HG03135 (cell line): ENCODE results near the gene SH2D3A.
"Not testable (repeated sequence)": the region's sequence is repeated elsewhere in the genome, so short reads cannot be mapped to it uniquely, and the experiment has no call there.

Experiments
- ATAC-seq: cut with Tn5 transposase; IDR thresholded peaks from one replicate; pipeline ENCODE4 v1.9.1; 2021; ENCODE audit warnings: mild to moderate bottlenecking, moderate library complexity; ENCODE audit not compliant: unreplicated experiment

SH2D3A gene

DNA sequence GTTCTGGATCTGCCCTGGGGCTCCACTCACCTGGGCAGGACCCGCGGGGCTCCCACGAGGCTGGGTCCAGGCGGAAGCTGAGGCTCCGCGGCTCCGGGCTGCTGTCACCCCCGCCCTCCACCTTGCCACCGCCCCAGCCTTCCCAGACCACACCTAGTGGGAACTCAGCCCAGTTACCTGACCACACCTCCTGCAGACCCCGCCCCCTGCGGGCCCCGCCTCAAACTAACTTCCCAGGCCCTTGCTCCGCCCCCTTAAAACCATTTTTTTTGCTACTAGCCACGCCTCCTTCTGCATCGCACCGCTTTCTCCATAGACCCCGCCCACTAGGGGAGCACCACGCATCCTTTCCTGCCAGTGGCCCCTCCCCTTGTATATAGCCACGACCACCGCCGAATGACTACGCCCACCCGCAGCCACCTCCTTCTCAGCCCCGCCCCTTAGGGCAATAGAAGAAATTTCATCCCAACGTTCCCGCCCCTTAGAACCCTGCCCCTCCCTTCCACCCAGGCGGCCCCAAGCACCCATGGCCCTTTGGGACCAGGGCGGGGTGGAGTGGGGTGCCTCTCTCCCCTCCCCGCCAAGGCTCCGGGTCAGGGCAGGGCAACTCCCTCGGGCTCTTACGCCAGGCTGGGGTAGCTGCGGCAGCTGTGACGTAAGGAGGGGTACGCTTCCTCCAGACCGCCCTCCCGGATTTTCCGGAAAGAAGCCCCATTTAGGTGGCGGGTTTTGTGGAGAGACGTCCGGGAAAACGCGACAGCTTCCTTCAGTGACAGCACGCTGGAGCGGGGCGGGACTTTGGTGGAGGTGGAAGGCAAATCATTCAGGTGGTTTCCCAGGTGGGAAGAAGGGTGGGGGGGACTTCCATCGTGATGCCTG lies at the start of gene SH2D3A:
Gene SH2D3A (minus strand): TSS at position 79 of the 879 bp plus-strand sequence. CDS start 3,687 bp downstream, outside the sequence.
- ATAC-seq, result peak; percentile 55

DNA sequence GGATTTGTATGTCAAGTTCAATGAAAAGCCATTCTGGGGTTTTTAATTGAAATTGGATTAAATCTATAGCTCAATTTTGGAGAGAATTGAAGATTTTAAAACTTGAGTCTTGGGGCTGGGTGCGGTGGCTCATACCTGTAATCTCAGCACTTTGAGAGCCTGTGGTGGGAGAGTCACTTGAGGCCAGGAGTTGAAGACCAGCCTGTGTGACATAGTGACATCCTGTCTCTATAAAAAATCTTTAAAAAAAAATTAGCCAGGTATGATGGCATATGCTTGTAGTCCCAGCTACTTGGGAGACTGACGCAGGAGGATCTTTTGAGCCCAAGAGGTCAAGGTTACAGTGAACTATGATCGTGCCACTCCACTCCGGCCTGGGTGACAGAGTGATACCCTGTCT lies 46.4 kb upstream of the SH2D3A start:
- no peak for ATAC-seq

- no peak for ATAC-seq
Observed at GRCh38 chr19:6812612-6813011, 45.4 kb upstream of the SH2D3A start.

DNA sequence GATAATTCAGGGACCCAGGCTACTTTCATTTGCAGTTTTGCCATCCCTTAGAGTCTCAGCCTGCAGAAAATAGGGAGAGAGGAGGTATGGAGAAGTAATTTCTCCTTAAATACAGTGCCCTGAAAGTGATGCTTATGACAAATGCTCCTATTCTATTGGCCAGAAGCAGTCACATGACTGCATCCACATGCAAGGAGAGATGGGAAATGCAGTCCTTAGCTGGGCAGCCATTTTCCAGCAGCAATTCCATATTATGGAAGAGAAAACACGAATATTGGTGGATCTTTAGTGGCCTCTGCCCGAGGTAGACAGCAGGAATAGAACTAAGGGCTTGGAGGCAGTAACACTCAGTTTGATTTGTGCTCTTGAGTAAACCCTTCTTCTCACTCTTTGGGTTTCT lies 44.7 kb upstream of the SH2D3A start:
- no peak for ATAC-seq

- no peak for ATAC-seq
Observed at GRCh38 chr19:6811378-6811777, 44.1 kb upstream of the SH2D3A start.

GRCh38 chr19:6809262-6809661 lies 42.0 kb upstream of the SH2D3A start:
- ATAC-seq, result no peak

DNA sequence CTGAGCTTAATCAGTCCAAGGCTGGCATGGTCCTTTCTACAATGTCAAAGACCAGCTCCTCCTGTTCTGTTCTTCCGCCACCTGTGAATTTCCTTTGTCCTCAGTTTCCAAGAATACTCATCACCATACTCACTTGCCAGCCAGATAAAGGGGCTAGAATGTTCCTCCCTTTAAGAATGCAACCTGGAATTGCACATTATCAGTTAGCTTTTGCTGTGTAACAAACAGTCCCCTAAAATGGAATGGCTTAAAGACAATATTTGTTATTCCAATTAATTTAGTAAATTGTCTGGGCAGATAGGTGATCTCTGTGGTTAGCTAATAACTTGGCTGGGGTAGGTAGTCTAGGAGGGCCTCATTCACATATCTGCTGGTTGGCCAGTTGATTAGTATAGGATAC lies 41.3 kb upstream of the SH2D3A start:
- ATAC-seq, result no peak

DNA sequence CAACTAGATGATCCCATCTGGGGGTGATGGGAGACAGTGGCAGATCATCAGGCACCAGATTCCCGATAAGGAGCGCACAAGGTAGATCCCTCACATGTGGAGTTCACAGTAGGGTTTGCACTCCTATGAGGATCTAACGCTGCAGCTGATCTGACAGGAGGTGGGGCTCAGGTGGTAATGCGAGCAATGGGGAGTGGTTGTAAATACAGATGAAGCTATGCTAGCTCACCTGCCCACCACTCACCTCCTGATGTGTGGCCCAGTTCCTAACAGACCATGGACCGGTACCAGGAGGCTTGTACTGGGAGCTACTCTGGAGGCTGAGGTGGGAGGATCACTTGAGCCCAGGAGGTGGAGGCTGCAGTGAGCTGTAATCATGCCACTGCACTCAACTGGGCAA lies 40.1 kb upstream of the SH2D3A start:
- ATAC-seq, result no peak

DNA sequence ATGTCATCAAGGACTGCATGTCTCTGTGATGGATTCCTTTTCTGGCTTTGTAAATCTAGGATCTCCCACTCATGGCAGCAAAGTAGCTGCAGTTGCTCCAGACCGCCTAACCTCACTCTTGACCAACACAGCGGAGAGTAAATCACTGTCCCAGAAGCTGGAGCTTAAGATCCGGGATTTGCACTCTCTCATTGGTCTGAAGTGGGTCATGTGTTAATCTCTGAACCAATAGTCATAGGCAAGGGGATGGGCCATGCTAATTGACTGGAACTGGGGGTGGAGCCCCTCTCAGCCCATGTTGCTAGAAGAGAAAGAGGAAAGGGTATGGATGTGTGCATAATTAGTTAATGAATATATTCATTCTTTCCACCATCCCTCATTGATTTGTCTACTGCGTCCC lies 39.3 kb upstream of the SH2D3A start:
- ATAC-seq, result no peak

- ATAC-seq, result no peak
Observed at GRCh38 chr19:6803036-6803404, 35.8 kb upstream of the SH2D3A start.

DNA sequence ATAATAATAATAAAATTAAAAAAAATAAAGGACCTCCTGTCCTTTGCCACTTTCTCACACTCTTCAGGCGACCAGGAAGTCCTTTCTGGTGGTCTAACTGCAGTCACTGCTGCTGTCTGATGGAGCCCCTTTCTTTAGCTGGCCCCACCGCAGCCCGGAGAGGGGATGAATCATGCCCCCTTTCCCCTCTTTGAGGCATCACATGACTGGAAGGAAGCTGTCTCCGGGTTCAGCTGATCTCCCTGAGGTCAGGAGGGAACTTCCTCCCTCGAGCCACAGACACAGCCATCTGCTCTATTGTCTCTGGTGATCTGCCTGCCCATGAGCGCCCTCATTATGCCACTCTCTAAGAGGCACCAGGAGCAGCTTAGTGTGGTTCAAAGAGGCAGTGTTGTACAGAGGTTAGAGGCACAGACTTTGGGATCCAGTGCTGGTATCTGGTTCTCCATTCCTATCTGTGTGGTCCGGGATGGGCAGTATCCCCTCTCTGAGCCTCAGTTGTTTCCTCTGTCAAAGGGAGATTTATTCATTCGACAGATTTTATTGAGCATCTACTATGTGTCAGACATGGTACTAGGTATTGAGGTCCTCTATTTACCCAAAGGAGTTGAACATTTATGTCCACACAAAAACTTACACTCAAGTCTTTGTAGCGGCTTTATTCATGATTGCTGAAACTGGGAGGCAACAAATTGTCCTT lies 35.3 kb upstream of the SH2D3A start:
- ATAC-seq, result no peak

DNA sequence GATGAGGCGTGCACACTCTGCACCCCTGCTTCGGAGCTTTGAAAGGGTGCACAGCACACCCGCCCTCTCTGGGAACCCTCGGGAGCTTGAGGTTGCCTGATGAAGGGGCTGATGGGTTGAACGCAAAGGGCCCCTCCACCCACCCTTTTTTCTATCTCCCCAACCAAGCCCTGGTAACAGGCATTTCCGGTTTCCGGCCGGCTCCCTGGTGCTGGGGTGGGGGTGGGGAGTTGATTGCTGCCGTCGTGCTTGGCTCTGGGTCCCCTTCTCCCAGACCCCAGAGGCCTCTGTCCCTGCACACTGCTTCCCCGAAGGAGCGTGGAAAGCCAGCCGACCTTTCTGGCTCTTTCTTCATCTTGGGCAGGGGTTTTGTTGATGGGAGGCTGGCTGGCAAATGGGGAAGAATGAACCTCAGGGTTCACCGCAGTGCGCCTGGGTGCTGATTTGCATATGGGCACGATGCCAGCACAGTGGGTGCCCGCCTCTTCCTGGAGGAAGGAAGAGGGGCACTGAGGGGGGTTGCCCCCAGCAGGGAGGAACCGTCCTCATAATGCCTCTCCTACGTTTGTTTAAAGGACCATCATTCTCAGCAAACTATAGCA lies 34.4 kb upstream of the SH2D3A start:
- ATAC-seq, result peak; percentile 53

DNA sequence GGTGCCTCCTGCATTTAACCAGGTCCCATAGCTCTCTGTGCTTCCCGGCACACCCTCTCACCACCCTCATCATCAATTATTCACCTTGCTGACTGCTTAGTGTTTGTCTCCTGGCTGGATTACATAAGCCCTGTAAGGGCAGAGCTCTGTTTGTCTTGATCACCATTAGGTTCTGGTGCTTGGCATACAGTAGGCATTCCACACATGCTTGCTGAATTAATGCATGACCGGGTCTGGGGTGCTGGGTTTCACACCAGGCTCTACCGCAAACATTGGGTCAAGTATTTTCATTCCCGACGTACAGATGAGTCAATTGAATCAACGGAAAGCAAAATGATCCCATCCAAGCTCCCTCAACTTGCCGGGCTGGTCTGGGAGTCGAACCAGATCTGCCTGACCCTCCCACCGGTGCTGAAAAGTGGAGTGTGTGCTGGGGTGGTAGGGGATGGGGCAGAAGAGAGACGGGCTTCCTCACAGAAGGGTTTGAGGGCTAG lies 33.8 kb upstream of the SH2D3A start:
- ATAC-seq, result no peak

DNA sequence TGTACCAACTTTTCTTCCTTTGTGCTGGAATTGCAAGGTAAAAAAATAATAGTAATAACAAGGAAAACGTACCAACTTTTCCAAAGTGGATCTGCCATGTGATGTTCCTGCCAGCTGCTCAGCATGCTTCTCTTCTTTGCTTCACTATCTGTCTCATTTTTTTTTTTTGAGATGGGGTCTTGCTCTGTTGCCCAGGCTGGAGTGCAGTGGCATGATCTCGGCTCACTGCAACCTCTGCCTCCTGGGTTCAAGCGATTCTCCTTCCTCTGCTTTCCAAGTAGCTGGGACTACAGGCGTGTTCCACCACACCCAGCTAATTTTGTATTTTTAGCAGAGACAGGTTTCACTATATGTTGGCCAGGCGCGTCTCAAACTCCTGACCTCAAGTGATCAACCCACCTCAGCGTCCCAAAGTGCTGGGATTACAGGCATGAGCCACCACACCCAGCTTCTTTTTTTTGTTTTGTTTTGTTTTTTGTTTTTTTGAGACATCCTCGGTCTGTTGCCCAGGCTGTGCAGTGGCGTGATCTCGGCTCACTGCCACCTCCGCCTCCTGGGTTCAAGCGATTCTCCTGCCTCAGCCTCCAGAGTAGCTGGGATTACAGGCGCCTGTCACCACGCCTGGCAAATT lies 33.0 kb upstream of the SH2D3A start:
- ATAC-seq, result not testable (repeated sequence)

- no peak for ATAC-seq
Observed at GRCh38 chr19:6797646-6798045, 30.4 kb upstream of the SH2D3A start.

- ATAC-seq, result no peak
Observed at GRCh38 chr19:6796278-6796677, 29.0 kb upstream of the SH2D3A start.

DNA sequence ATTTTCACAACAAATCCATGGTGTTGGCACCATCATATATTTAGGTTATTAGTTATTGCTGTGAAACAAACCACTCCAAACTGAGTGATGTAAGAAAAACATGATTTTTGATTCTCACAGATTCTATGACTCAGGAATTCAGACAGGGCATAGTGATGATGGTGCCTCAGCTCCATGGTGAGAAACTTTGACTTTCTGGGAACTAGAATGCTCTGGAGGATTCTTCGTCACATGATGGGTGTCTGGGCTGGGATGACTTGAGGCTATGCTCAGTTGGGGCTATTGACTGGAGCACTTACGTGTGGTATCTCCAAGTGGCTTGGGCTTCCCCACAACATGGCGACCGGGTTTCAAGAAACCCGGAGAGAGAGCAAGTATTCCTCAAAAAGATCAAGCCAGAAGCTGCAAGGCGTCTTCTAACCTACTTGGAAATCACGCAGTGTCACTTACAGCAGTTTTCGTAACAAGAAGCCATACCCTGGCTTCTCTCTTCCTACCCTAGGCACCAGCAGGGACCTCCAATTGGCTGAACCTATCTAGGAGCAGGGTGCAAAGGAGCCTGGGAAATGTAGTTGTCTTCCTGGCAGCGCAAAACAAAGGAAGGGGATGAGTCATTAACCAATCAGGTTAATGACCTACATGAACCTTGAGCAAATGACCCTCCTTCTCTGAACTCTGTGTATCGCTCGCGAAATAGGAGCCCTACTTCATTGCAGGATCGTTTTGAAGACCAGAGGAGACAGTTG lies 27.6 kb upstream of the SH2D3A start:
- no peak for ATAC-seq

DNA sequence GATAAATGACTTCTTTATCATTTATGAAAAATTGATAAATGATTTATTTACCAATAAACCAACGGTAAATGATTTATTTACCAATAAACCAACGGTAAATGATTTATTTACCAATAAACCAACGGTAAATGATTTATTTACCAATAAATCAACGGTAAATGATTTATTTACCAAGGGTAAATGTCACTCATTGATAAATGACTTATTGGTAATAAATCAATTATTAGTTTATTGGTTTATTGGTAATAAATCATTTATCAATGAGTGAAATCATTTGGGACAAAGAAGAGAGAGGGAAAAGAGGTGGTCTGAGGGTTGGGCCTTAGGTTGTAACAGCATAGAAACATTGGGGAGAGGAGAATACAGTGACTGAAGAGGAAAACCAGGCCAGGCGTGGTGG lies 26.7 kb upstream of the SH2D3A start:
- no peak for ATAC-seq

- ATAC-seq, result no peak
Observed at GRCh38 chr19:6793411-6793810, 26.2 kb upstream of the SH2D3A start.

DNA sequence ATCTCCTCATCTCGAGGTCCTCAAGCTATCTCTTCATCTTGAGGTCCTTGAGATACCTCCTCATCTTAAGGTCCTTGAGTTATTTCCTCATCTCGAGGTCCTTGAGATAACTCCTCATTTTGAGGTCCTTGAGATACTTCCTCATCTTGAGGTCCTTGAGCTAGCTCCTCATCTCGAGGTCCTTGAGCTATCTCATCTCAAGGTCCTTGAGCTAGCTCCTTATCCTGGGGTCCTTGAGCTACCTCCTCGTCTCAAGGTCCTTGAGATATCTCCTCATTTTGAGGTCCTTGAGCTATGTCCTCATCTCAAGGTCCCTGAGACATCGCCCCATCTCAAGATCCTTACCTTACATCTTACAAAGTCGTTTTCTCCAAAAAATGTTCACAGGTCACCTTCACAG lies 24.0 kb upstream of the SH2D3A start:
- ATAC-seq, result no peak
